B cell (primary cell): ENCODE results near the gene IL1R2.

Experiments
- EZH2 ChIP-seq: IDR thresholded peaks from 2 replicates; pipeline ENCODE4 v1.6.1; 2012; ENCODE audit warnings: borderline replicate concordance, low read depth, mild to moderate bottlenecking, moderate library complexity, low read length; ENCODE audit not compliant: insufficient read depth, poor library complexity, severe bottlenecking
- TF ChIP-seq, protein P1 (sequence below): fragments of 200-600 bp; IDR thresholded peaks from one replicate; pipeline ENCODE4 v1.8.0; 2022; ENCODE audit warnings: antibody characterized with exemption, mild to moderate bottlenecking

DNA sequence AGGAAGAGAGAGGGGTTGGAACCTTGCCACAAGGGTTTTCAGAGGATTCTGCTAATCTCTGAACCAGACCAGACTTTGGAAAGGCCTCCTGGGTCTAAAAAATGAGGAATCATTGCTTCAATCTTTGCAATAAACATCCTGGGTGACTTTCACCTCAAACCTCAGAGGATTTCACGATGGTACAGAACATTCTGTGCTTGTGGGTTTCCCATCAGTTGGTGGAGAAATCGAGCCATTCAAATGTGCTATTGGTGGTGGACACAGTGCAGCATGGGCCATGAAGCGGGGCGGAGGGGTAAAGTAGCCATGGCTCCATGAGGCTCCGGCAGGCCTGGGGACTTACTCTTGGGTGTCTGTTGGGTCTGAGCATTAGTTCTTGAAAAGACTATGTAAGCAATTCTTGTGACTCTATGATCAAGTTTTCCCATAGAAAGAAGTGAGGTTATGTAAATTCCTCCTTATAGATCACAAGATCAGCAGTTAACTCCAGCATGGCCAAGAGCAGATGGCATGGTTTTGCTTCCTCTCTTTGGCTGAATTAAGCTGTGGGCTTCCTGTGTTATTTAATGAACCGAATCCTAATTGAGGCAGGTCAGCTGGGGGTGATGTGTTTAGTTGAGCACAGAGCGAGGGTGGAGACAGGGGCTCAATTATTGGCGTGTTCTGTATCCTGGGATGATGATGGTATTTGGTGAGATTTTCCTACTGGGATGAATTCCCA is 1.9 kb upstream of the IL1R2 start:
- TF ChIP-seq, protein P1, sequence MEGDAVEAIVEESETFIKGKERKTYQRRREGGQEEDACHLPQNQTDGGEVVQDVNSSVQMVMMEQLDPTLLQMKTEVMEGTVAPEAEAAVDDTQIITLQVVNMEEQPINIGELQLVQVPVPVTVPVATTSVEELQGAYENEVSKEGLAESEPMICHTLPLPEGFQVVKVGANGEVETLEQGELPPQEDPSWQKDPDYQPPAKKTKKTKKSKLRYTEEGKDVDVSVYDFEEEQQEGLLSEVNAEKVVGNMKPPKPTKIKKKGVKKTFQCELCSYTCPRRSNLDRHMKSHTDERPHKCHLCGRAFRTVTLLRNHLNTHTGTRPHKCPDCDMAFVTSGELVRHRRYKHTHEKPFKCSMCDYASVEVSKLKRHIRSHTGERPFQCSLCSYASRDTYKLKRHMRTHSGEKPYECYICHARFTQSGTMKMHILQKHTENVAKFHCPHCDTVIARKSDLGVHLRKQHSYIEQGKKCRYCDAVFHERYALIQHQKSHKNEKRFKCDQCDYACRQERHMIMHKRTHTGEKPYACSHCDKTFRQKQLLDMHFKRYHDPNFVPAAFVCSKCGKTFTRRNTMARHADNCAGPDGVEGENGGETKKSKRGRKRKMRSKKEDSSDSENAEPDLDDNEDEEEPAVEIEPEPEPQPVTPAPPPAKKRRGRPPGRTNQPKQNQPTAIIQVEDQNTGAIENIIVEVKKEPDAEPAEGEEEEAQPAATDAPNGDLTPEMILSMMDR, result no peak
- TF ChIP-seq EZH2, result no peak
